Measurements from ENCODE around the gene TBC1D1. TPM values are rescaled to one million over a fixed set of nuclear protein-coding genes. Genes with fewer than 3 reads are reported as not detected.

The TBC1D1 gene
- total and polyA plus RNA-seq, 2 experiments from 2014 or later: 53.9 to 151 TPM

GRCh38 chr4:37892641-37893040 lies 1.8 kb downstream of the TBC1D1 start:
- ATAC-seq: no peak
- Histone ChIP-seq H3K4me3 (no peak overlapping the region), H3K9me2 (ENCODE audit: insufficient read depth) (no peaks in the 10 kb centered on the region; the same call in 1 of the 2 replicates), H3K27ac (ENCODE audit: low read depth) (no peak overlapping the region), H3K27me3 (ENCODE audit: insufficient read depth) (peaks cover 49% of the 10 kb centered on the region), H3K4me2 (no peak overlapping the region), H3K4me1 (ENCODE audit: insufficient read depth) (peaks cover 9% of the 10 kb centered on the region; the same call in 1 of the 2 replicates), H3K79me2 (replicated peaks; ENCODE audit: insufficient read depth) (no peaks in the 10 kb centered on the region), H2AFZ (no peak overlapping the region), H3F3A (replicated peaks; ENCODE audit: low read depth) (no peaks in the 10 kb centered on the region), H4K20me1 (replicated peaks; ENCODE audit: insufficient read depth) (no peaks in the 10 kb centered on the region), H3K36me3 (ENCODE audit: insufficient read depth) (no peaks in the 10 kb centered on the region)
- no peak for DNase-seq (ENCODE audit: low spot score)
- Mint-ChIP-seq H3K4me1 (peaks cover 15% of the 10 kb centered on the region), H3K27me3 (ENCODE audit: insufficient read depth, low read depth, poor library complexity) (peaks cover 25% of the 10 kb centered on the region), H3K36me3 (ENCODE audit: low read depth) (no peaks in the 10 kb centered on the region), H3K27ac (no peak overlapping the region), H3K4me3 (no peak overlapping the region), H3K9me3 (no peaks in the 10 kb centered on the region)
- TF ChIP-seq CREB1 (CRISPR knock-in tag; IDR thresholded peaks at IDR 0.05; ENCODE audit: low read depth): no peak
- TF ChIP-seq, protein P1, sequence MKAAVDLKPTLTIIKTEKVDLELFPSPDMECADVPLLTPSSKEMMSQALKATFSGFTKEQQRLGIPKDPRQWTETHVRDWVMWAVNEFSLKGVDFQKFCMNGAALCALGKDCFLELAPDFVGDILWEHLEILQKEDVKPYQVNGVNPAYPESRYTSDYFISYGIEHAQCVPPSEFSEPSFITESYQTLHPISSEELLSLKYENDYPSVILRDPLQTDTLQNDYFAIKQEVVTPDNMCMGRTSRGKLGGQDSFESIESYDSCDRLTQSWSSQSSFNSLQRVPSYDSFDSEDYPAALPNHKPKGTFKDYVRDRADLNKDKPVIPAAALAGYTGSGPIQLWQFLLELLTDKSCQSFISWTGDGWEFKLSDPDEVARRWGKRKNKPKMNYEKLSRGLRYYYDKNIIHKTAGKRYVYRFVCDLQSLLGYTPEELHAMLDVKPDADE (IDR thresholded peaks at IDR 0.05): no peak
- no peak for TF ChIP-seq JUNB (IDR thresholded peaks at IDR 0.05; ENCODE audit: unreplicated experiment)
- TF ChIP-seq, protein P2, sequence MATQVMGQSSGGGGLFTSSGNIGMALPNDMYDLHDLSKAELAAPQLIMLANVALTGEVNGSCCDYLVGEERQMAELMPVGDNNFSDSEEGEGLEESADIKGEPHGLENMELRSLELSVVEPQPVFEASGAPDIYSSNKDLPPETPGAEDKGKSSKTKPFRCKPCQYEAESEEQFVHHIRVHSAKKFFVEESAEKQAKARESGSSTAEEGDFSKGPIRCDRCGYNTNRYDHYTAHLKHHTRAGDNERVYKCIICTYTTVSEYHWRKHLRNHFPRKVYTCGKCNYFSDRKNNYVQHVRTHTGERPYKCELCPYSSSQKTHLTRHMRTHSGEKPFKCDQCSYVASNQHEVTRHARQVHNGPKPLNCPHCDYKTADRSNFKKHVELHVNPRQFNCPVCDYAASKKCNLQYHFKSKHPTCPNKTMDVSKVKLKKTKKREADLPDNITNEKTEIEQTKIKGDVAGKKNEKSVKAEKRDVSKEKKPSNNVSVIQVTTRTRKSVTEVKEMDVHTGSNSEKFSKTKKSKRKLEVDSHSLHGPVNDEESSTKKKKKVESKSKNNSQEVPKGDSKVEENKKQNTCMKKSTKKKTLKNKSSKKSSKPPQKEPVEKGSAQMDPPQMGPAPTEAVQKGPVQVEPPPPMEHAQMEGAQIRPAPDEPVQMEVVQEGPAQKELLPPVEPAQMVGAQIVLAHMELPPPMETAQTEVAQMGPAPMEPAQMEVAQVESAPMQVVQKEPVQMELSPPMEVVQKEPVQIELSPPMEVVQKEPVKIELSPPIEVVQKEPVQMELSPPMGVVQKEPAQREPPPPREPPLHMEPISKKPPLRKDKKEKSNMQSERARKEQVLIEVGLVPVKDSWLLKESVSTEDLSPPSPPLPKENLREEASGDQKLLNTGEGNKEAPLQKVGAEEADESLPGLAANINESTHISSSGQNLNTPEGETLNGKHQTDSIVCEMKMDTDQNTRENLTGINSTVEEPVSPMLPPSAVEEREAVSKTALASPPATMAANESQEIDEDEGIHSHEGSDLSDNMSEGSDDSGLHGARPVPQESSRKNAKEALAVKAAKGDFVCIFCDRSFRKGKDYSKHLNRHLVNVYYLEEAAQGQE (IDR thresholded peaks at IDR 0.05; ENCODE audit: unreplicated experiment): no peak
- TF ChIP-seq STAT1 (IDR thresholded peaks at IDR 0.05; ENCODE audit: unreplicated experiment): no peak

DNA sequence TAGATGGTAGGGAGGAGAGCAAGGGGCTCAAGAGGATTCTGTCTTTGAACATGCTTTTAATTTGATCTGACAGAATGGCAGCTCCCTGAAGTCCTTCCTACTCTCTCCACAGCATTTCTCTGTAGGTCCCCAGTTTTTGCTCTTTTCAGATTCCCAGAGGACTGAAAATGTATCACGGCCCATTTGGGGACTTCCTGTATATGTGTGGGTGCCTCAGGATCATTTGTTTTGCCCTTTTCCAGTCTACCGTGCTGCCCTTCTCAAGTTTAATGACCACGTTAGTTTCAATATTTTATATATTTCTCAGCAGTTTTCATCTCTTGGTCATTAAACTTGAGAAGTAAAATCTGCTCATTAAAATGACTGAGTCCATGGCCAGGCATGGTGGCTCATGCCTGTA lies 2.3 kb downstream of the TBC1D1 start:
- no peak for DNase-seq (ENCODE audit: low spot score)
- TF ChIP-seq, protein P3, sequence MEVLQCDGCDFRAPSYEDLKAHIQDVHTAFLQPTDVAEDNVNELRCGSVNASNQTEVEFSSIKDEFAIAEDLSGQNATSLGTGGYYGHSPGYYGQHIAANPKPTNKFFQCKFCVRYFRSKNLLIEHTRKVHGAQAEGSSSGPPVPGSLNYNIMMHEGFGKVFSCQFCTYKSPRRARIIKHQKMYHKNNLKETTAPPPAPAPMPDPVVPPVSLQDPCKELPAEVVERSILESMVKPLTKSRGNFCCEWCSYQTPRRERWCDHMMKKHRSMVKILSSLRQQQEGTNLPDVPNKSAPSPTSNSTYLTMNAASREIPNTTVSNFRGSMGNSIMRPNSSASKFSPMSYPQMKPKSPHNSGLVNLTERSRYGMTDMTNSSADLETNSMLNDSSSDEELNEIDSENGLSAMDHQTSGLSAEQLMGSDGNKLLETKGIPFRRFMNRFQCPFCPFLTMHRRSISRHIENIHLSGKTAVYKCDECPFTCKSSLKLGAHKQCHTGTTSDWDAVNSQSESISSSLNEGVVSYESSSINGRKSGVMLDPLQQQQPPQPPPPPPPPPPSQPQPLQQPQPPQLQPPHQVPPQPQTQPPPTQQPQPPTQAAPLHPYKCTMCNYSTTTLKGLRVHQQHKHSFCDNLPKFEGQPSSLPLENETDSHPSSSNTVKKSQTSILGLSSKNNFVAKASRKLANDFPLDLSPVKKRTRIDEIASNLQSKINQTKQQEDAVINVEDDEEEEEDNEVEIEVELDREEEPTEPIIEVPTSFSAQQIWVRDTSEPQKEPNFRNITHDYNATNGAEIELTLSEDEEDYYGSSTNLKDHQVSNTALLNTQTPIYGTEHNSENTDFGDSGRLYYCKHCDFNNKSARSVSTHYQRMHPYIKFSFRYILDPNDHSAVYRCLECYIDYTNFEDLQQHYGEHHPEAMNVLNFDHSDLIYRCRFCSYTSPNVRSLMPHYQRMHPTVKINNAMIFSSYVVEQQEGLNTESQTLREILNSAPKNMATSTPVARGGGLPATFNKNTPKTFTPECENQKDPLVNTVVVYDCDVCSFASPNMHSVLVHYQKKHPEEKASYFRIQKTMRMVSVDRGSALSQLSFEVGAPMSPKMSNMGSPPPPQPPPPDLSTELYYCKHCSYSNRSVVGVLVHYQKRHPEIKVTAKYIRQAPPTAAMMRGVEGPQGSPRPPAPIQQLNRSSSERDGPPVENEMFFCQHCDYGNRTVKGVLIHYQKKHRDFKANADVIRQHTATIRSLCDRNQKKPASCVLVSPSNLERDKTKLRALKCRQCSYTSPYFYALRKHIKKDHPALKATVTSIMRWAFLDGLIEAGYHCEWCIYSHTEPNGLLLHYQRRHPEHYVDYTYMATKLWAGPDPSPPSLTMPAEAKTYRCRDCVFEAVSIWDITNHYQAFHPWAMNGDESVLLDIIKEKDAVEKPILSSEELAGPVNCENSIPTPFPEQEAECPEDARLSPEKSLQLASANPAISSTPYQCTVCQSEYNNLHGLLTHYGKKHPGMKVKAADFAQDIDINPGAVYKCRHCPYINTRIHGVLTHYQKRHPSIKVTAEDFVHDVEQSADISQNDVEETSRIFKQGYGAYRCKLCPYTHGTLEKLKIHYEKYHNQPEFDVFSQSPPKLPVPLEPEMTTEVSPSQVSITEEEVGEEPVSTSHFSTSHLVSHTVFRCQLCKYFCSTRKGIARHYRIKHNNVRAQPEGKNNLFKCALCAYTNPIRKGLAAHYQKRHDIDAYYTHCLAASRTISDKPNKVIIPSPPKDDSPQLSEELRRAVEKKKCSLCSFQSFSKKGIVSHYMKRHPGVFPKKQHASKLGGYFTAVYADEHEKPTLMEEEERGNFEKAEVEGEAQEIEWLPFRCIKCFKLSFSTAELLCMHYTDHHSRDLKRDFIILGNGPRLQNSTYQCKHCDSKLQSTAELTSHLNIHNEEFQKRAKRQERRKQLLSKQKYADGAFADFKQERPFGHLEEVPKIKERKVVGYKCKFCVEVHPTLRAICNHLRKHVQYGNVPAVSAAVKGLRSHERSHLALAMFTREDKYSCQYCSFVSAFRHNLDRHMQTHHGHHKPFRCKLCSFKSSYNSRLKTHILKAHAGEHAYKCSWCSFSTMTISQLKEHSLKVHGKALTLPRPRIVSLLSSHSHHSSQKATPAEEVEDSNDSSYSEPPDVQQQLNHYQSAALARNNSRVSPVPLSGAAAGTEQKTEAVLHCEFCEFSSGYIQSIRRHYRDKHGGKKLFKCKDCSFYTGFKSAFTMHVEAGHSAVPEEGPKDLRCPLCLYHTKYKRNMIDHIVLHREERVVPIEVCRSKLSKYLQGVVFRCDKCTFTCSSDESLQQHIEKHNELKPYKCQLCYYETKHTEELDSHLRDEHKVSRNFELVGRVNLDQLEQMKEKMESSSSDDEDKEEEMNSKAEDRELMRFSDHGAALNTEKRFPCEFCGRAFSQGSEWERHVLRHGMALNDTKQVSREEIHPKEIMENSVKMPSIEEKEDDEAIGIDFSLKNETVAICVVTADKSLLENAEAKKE (CRISPR knock-in tag; IDR thresholded peaks at IDR 0.05): no peak
- TF ChIP-seq EZH2 (IDR thresholded peaks at IDR 0.05; ENCODE audit: low read depth, unreplicated experiment): no peak
- no peak for TF ChIP-seq EZH2phosphoT487 (IDR thresholded peaks at IDR 0.05; ENCODE audit: unreplicated experiment)

More for the DNA sequence above, 2.3 kb downstream of the TBC1D1 start:
- H3K27ac Mint-ChIP-seq: no peak overlapping the region
- H4K20me1 ChIP-seq (replicated peaks; ENCODE audit: insufficient read depth): no peaks in the 10 kb centered on the region
- no peak for ATAC-seq
- H3F3A ChIP-seq (replicated peaks; ENCODE audit: low read depth): no peaks in the 10 kb centered on the region
- no peak overlapping the region for H3K4me3 Mint-ChIP-seq
- peaks cover 9% of the 10 kb centered on the region; the same call in 1 of the 2 replicates for H3K4me1 ChIP-seq (ENCODE audit: insufficient read depth)
- H2AFZ ChIP-seq: no peak overlapping the region
- no peak overlapping the region for H3K4me3 ChIP-seq
- no peaks in the 10 kb centered on the region for H3K79me2 ChIP-seq (replicated peaks; ENCODE audit: insufficient read depth)
- H3K9me2 ChIP-seq (ENCODE audit: insufficient read depth): no peaks in the 10 kb centered on the region
- peaks cover 43% of the 10 kb centered on the region for H3K27me3 ChIP-seq (ENCODE audit: insufficient read depth)
- H3K4me1 Mint-ChIP-seq: peaks cover 16% of the 10 kb centered on the region
- no peak overlapping the region for H3K4me2 ChIP-seq
- no peak overlapping the region for H3K27ac ChIP-seq (ENCODE audit: low read depth)
- no peaks in the 10 kb centered on the region for H3K36me3 ChIP-seq (ENCODE audit: insufficient read depth)
- H3K27me3 Mint-ChIP-seq (ENCODE audit: insufficient read depth, low read depth, poor library complexity): peaks cover 24% of the 10 kb centered on the region
- no peaks in the 10 kb centered on the region for H3K36me3 Mint-ChIP-seq (ENCODE audit: low read depth)
- no peaks in the 10 kb centered on the region for H3K9me3 Mint-ChIP-seq

All from GM23338 (cell line).